Caco-2 (cell line): Measurements from ENCODE around the gene HRK. TPM values are rescaled to one million over a fixed set of nuclear protein-coding genes. Genes with fewer than 3 reads are reported as not detected.

ENCODE experiments used
- BruUV-seq: library from RNA; stranded (reverse); fragments of 400-500 nt; replicated peaks from 2 replicates; lab custom pipeline; 2021; lab: Mats Ljungman, UMichigan
- CTCF ChIA-PET: fragments of 300-600 bp; sonication (Branson Sonifier 250); formaldehyde crosslinking; loops from one replicate; lab custom pipeline; 2022; ENCODE audit warnings: antibody characterized with exemption; lab: Charles Lee
- POLR2A ChIA-PET: fragments of 300-600 bp; sonication (Branson Sonifier 250); formaldehyde crosslinking; loops from one replicate; lab custom pipeline; 2022; ENCODE audit warnings: antibody characterized with exemption; lab: Charles Lee
- DNase-seq, 2 experiments: peaks; one replicate each; pipeline versions ENCODE4 v3.0.0 to v3.0.0-alpha.2; 2020 to 2022
- H3K27me3 ChIP-seq: replicated peaks from 2 replicates; pipeline ENCODE4 v1.6.0; 2011; ENCODE audit warnings: low read length; ENCODE audit not compliant: control insufficient read depth, insufficient read depth
- H3K36me3 ChIP-seq: 2 replicates; pipeline ENCODE4 v1.5.1; 2011; ENCODE audit warnings: low read length; ENCODE audit not compliant: control insufficient read depth, insufficient read depth
- H3K4me1 ChIP-seq: fragments of 250-450 bp; sonication (Bioruptor Pico); 2 replicates; pipeline ENCODE4 v1.5.1; 2020; ENCODE audit warnings: mild to moderate bottlenecking
- H3K4me3 ChIP-seq: 2 replicates; pipeline ENCODE4 v1.5.1; 2011; ENCODE audit warnings: low read depth, mild to moderate bottlenecking, control low read depth, low read length
- H3K9me3 ChIP-seq: fragments of 250-450 bp; sonication (Bioruptor Pico); 2 replicates; pipeline ENCODE4 v1.5.1; 2020; ENCODE audit warnings: mild to moderate bottlenecking, moderate library complexity
- H3K27ac Mint-ChIP-seq: one replicate; pipeline ENCODE4 v1.8.0; 2022; ENCODE audit warnings: mixed read lengths; ENCODE audit not compliant: unreplicated experiment
- H3K27me3 Mint-ChIP-seq: one replicate; pipeline ENCODE4 v1.8.0; 2022; ENCODE audit warnings: mixed read lengths; ENCODE audit not compliant: insufficient read depth, unreplicated experiment
- H3K36me3 Mint-ChIP-seq: one replicate; pipeline ENCODE4 v1.8.0; 2022; ENCODE audit warnings: mild to moderate bottlenecking, mixed read lengths; ENCODE audit not compliant: insufficient read depth, unreplicated experiment
- H3K4me1 Mint-ChIP-seq: one replicate; pipeline ENCODE4 v1.8.0; 2022; ENCODE audit warnings: low read depth, mixed read lengths; ENCODE audit not compliant: unreplicated experiment
- H3K4me3 Mint-ChIP-seq: one replicate; pipeline ENCODE4 v1.8.0; 2022; ENCODE audit warnings: mild to moderate bottlenecking, moderate library complexity, mixed read lengths; ENCODE audit not compliant: unreplicated experiment
- H3K9me3 Mint-ChIP-seq: one replicate; pipeline ENCODE4 v1.8.0; 2022; ENCODE audit warnings: mixed read lengths; ENCODE audit not compliant: unreplicated experiment
- CTCF ChIP-seq, 2 experiments: fragments of 200-600 bp in 1 of 2; IDR thresholded peaks; 1 replicate in 1 of 2; 2 replicates in 1 of 2; pipeline versions ENCODE4 v1.5.1 to v1.8.0; 2011 to 2022; ENCODE audit warnings: antibody characterized with exemption in 1 of 2, control low read depth in 1 of 2, inconsistent platforms in 1 of 2, low read depth in 1 of 2, low read length in 1 of 2, mild to moderate bottlenecking in 1 of 2, moderate library complexity in 1 of 2; ENCODE audit not compliant: insufficient read depth in 1 of 2, severe bottlenecking in 1 of 2, unreplicated experiment in 1 of 2
- intact Hi-C: fragments of 100-400 bp; cut with micrococcal nuclease; formaldehyde crosslinking; loops from one replicate; pipeline ENCODE4 v1.10.0; 2022; ENCODE audit not compliant: unreplicated experiment
- total RNA-seq: library from RNA; stranded (reverse); gene quantifications from 2 replicates; pipeline ENCODE4 v1.2.3, GENCODE V29; 2022

Gene HRK
- total RNA-seq, 1 experiment from 2014 or later = 0.61 TPM

GRCh38 chr12:116878567-116879508 is 2.4 kb downstream of the HRK start:
- H3K27me3 ChIP-seq = peaks cover 11% of the 10 kb centered on the region
- POLR2A ChIA-PET = no interaction called here
- peak overlapping the region; percentile 85 for H3K4me3 Mint-ChIP-seq
- peaks cover 4% of the 10 kb centered on the region for H3K36me3 Mint-ChIP-seq
- no TSS peak for BruUV-seq
- H3K4me3 ChIP-seq = peak overlapping the region; percentile 30
- CTCF ChIA-PET = interaction anchor here (1.1 kb wide), 1 partner anchor 77 kb away, joined by 3 read pairs; no protein-coding TSS in a partner anchor
- peaks cover 7% of the 10 kb centered on the region for H3K9me3 ChIP-seq
- H3K4me1 ChIP-seq = peaks cover 12% of the 10 kb centered on the region; the same call in 1 of the 2 replicates
- no peak for TF ChIP-seq CTCF (IDR thresholded peaks at IDR 0.05; ENCODE audit: insufficient read depth in 1 of 2, low read depth in 1 of 2, low read length in 1 of 2, severe bottlenecking in 1 of 2, unreplicated experiment in 1 of 2)
- H3K36me3 ChIP-seq = no peaks in the 10 kb centered on the region
- no peaks in the 10 kb centered on the region for H3K9me3 Mint-ChIP-seq
- peaks cover 25% of the 10 kb centered on the region for H3K27me3 Mint-ChIP-seq
- peaks cover 21% of the 10 kb centered on the region for H3K4me1 Mint-ChIP-seq
- H3K27ac Mint-ChIP-seq = no peak overlapping the region
- intact Hi-C loops = no loop called here
- DNase-seq = peak; percentile 36 to 53

GRCh38 chr12:116876151-116876869 is 4.9 kb downstream of the HRK start:
- H3K4me3 Mint-ChIP-seq = no peak overlapping the region
- Histone ChIP-seq H3K4me1 (0 out of 2 replicates have a peak, but pooled peaks cover 5% of the 10 kb centered on the region), H3K4me3 (no peak overlapping the region), H3K27me3 (peaks cover 4% of the 10 kb centered on the region; the same call in 1 of the 2 replicates), H3K36me3 (no peaks in the 10 kb centered on the region), H3K9me3 (peaks cover 7% of the 10 kb centered on the region)
- BruUV-seq = no TSS peak
- POLR2A ChIA-PET = interaction anchor here (0.6 kb wide), 1 partner anchor 1059 kb away, joined by 3 read pairs; no protein-coding TSS in a partner anchor
- TF ChIP-seq CTCF (IDR thresholded peaks at IDR 0.05; ENCODE audit: insufficient read depth in 1 of 2, low read depth in 1 of 2, low read length in 1 of 2, severe bottlenecking in 1 of 2, unreplicated experiment in 1 of 2) = no peak
- peaks cover 4% of the 10 kb centered on the region for H3K36me3 Mint-ChIP-seq
- intact Hi-C loops = no loop called here
- no peak overlapping the region for H3K27ac Mint-ChIP-seq
- H3K9me3 Mint-ChIP-seq = no peaks in the 10 kb centered on the region
- peaks cover 21% of the 10 kb centered on the region for H3K4me1 Mint-ChIP-seq
- CTCF ChIA-PET = no interaction called here
- no peak for DNase-seq
- peaks cover 23% of the 10 kb centered on the region for H3K27me3 Mint-ChIP-seq

GRCh38 chr12:116874324-116874995 is 6.8 kb downstream of the HRK start:
- no peak overlapping the region for H3K27ac Mint-ChIP-seq
- TF ChIP-seq CTCF (IDR thresholded peaks at IDR 0.05; ENCODE audit: insufficient read depth in 1 of 2, low read depth in 1 of 2, low read length in 1 of 2, severe bottlenecking in 1 of 2, unreplicated experiment in 1 of 2) = no peak
- Histone ChIP-seq H3K36me3 (no peaks in the 10 kb centered on the region), H3K9me3 (peaks cover 7% of the 10 kb centered on the region), H3K4me1 (no peaks in the 10 kb centered on the region), H3K27me3 (peaks cover 2% of the 10 kb centered on the region; the same call in 1 of the 2 replicates), H3K4me3 (no peak overlapping the region)
- peaks cover 7% of the 10 kb centered on the region for H3K4me1 Mint-ChIP-seq
- H3K4me3 Mint-ChIP-seq = no peak overlapping the region
- ChIA-PET CTCF (no interaction called here), POLR2A (no interaction called here)
- peaks cover 4% of the 10 kb centered on the region for H3K36me3 Mint-ChIP-seq
- no peaks in the 10 kb centered on the region for H3K9me3 Mint-ChIP-seq
- intact Hi-C loops = no loop called here
- DNase-seq = no peak
- H3K27me3 Mint-ChIP-seq = peaks cover 16% of the 10 kb centered on the region
- no TSS peak for BruUV-seq
